GM18499 (cell line): Measurements from ENCODE around the gene AFAP1.

ENCODE experiments used
- ATAC-seq: cut with Tn5 transposase; IDR thresholded peaks from one replicate; pipeline ENCODE4 v1.9.1; 2021; ENCODE audit warnings: moderate number of reproducible peaks; ENCODE audit not compliant: insufficient read depth, unreplicated experiment

AFAP1 gene

GRCh38 chr4:7714738-7715137 lies 224.9 kb downstream of the AFAP1 start:
- ATAC-seq = no peak

DNA sequence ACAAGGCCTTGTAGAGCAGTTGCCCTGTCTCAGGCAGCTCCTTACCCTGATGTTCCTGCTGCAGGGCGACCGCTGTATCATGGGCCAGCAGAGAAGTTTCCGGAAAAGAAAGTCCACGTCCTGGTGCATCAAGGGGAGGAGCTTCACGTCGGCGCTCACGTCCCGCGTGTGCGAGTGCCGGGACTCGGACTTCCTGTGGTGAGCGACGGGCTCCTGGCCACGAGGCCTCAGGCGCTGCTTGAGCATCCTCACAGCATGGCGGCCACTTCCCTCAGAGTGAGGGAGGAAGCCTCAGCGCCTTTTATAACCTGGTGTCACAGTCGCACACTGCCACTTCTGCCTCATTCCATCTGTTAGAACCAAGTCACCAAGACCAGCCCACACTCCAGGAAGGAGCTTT lies 225.5 kb downstream of the AFAP1 start:
- no peak for ATAC-seq

DNA sequence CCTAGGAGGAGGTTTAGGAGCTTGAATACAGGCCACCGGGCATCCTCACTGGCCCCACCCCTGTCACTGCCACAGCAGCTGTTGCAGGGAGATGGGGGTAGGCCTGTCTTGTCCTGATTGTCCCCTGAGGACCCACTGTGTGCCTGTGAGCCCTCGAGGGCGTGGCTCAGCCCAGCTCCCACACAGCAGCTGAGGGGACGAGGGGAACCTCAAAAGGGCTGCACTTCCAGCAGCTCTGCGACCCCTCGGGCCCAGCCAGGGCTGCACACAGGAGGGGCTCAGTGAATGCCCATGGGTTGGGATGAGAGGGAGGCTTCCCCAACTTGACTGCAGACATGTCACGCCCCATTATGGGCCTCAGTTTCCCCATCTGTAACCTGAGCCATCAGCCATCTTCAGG lies 225.9 kb downstream of the AFAP1 start:
- ATAC-seq = no peak

GRCh38 chr4:7712021-7712671 lies 227.5 kb downstream of the AFAP1 start:
- ATAC-seq = no peak

DNA sequence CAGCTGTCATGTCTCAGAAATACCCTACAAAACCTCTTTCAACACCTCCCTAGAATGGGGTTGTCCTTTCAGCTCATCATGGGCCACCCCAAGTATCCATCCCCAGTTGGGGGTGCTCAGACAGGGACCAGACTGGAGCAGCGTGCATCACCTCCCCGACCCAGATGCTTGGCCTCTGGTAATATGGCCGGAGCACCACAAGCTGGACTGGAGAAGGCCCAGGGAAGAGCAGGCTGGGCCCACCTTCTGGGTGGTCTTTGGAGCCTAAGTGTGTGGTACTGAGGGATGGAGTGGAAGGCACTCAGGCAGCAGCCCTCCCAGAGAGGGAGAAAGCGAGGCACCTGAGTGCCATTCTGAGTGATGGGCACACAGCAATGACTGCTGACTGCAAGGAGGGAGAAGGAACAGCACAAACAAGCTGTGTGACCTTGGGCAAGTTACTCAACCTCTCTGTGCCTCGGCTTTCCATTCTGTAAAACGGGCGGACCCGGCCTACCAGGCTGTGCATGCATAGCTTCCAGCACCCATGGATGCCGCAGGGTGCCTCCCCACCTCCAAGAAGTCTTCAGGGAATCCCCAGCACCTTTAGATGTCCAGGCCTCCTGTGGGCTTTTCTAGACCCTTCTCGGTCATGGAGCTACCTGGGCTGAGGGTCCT lies 228.2 kb downstream of the AFAP1 start:
- no peak for ATAC-seq

DNA sequence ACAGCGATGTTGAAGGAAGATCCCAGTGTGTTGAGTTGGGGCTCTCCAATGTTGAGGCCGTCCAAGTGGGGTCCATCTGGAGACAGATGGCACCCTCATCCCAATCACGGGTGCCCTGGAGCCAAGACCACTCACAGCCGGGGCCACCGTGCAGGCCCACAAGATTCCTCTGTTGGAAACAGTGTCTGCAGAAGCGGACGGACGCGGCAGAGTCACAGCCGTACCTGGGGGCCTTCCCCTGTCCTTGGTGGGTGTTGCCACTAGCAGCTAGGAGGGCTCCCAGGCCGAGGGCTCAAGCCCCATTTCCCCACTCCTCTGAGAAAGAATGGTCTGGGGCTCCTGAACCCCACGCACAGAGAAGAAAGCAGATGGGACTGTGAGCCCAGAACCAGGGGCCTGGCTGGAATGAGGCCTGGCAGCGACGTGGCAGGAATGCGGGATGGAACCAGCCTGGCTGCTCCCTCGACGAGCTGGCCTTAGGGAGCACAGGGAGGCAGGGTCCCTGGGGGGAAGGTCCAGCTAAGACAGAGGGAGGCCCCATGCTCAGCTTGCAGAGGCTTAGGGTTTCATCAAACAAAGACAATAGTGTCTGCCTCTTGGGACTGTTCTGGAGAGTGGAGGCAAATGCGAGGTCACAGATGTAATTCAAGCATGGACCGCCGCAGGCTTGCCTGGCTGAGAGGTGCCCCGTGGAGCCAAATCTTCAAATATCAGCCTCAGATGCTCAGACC lies 228.9 kb downstream of the AFAP1 start:
- no peak for ATAC-seq

GRCh38 chr4:7710126-7710525 lies 229.5 kb downstream of the AFAP1 start:
- no peak for ATAC-seq

- ATAC-seq = no peak
Measured at GRCh38 chr4:7709431-7709830, 230.2 kb downstream of the AFAP1 start.

GRCh38 chr4:7708981-7709380 lies 230.7 kb downstream of the AFAP1 start:
- ATAC-seq = no peak
